H7 (cell line): ENCODE measurements around the gene ANXA5. TPM values are rescaled to one million over a fixed set of nuclear protein-coding genes. Genes with fewer than 3 reads are reported as not detected.

Source experiments
- DNase-seq: peaks from one replicate; pipeline ENCODE4 v3.0.0; 2012
- H3K27me3 ChIP-seq: 2 replicates; pipeline ENCODE4 v1.6.0; 2011; ENCODE audit warnings: mild to moderate bottlenecking, low read length; ENCODE audit not compliant: control insufficient read depth, insufficient read depth
- H3K36me3 ChIP-seq: replicated peaks from 2 replicates; pipeline ENCODE4 v1.5.1; 2011; ENCODE audit warnings: low read length; ENCODE audit not compliant: control insufficient read depth, insufficient read depth
- H3K4me3 ChIP-seq: 2 replicates; pipeline ENCODE4 v1.5.1; 2011; ENCODE audit warnings: low read depth, mild to moderate bottlenecking, control low read depth, low read length, moderate library complexity; ENCODE audit not compliant: insufficient read depth
- total RNA-seq: library from RNA; depleted of rRNA; stranded (reverse); fragments of >200 nt; shearing (Covaris generic); gene quantifications from 2 replicates; pipeline ENCODE4 v1.2.3, GENCODE V29; 2014

The ANXA5 gene
- total RNA-seq, 1 experiment from 2014 or later, result 278 TPM

- no peaks in the 10 kb centered on the region for H3K36me3 ChIP-seq
- no peak for DNase-seq
- no peak overlapping the region for H3K4me3 ChIP-seq
- H3K27me3 ChIP-seq, result no peaks in the 10 kb centered on the region
Measured at GRCh38 chr4:121701263-121701662, 4.5 kb upstream of the ANXA5 start.

- Histone ChIP-seq H3K27me3 (no peaks in the 10 kb centered on the region), H3K4me3 (no peak overlapping the region), H3K36me3 (no peaks in the 10 kb centered on the region; the same call in 1 of the 2 replicates)
- no peak for DNase-seq
Measured at GRCh38 chr4:121698236-121698671, 1.5 kb upstream of the ANXA5 start.

GRCh38 chr4:121697564-121697963, 784 bp upstream of the ANXA5 start:
- Histone ChIP-seq H3K27me3 (no peaks in the 10 kb centered on the region), H3K4me3 (peak overlapping the region; percentile 97; the same call in 1 of the 2 replicates), H3K36me3 (no peaks in the 10 kb centered on the region; the same call in 1 of the 2 replicates)
- no peak for DNase-seq

- peak overlapping the region; percentile 97 for H3K4me3 ChIP-seq
- DNase-seq, result no peak
- H3K36me3 ChIP-seq, result no peaks in the 10 kb centered on the region; the same call in 1 of the 2 replicates
- no peaks in the 10 kb centered on the region for H3K27me3 ChIP-seq
Measured at GRCh38 chr4:121696170-121696580, 605 bp downstream of the ANXA5 start.

GRCh38 chr4:121693886-121694285, 2.9 kb downstream of the ANXA5 start:
- DNase-seq, result no peak
- Histone ChIP-seq H3K27me3 (no peaks in the 10 kb centered on the region), H3K36me3 (no peaks in the 10 kb centered on the region; the same call in 1 of the 2 replicates), H3K4me3 (no peak overlapping the region)

GRCh38 chr4:121693450-121693849, 3.3 kb downstream of the ANXA5 start:
- DNase-seq, result no peak
- Histone ChIP-seq H3K4me3 (no peak overlapping the region), H3K36me3 (no peaks in the 10 kb centered on the region; the same call in 1 of the 2 replicates), H3K27me3 (no peaks in the 10 kb centered on the region)

- Histone ChIP-seq H3K27me3 (no peaks in the 10 kb centered on the region), H3K4me3 (no peak overlapping the region), H3K36me3 (no peaks in the 10 kb centered on the region; the same call in 1 of the 2 replicates)
- DNase-seq, result no peak
Measured at GRCh38 chr4:121692261-121692660, 4.5 kb downstream of the ANXA5 start.

- Histone ChIP-seq H3K36me3 (peaks cover 5% of the 10 kb centered on the region), H3K4me3 (no peak overlapping the region), H3K27me3 (no peaks in the 10 kb centered on the region)
- DNase-seq, result no peak
Measured at GRCh38 chr4:121690001-121690400, 6.8 kb downstream of the ANXA5 start.

- Histone ChIP-seq H3K4me3 (no peak overlapping the region), H3K36me3 (peaks cover 5% of the 10 kb centered on the region)
- DNase-seq, result no peak
Measured at GRCh38 chr4:121688701-121689100, 8.1 kb downstream of the ANXA5 start.

GRCh38 chr4:121688261-121688660, 8.5 kb downstream of the ANXA5 start:
- no peak overlapping the region for H3K4me3 ChIP-seq
- no peak for DNase-seq
- peaks cover 5% of the 10 kb centered on the region for H3K36me3 ChIP-seq
- H3K27me3 ChIP-seq, result no peaks in the 10 kb centered on the region

More at GRCh38 chr4:121688701-121689100, 8.1 kb downstream of the ANXA5 start:
- no peaks in the 10 kb centered on the region for H3K27me3 ChIP-seq

- Histone ChIP-seq H3K27me3 (no peaks in the 10 kb centered on the region), H3K4me3 (no peak overlapping the region), H3K36me3 (peaks cover 6% of the 10 kb centered on the region)
- no peak for DNase-seq
Measured at GRCh38 chr4:121686255-121686654, 10.5 kb downstream of the ANXA5 start.

- Histone ChIP-seq H3K4me3 (no peak overlapping the region), H3K27me3 (no peaks in the 10 kb centered on the region), H3K36me3 (peaks cover 10% of the 10 kb centered on the region)
- no peak for DNase-seq
Measured at GRCh38 chr4:121685257-121685656, 11.5 kb downstream of the ANXA5 start.

- peaks cover 12% of the 10 kb centered on the region for H3K36me3 ChIP-seq
- H3K4me3 ChIP-seq, result no peak overlapping the region
- no peaks in the 10 kb centered on the region for H3K27me3 ChIP-seq
- no peak for DNase-seq
Measured at GRCh38 chr4:121684561-121684960, 12.2 kb downstream of the ANXA5 start.

- Histone ChIP-seq H3K36me3 (peaks cover 12% of the 10 kb centered on the region), H3K4me3 (no peak overlapping the region), H3K27me3 (no peaks in the 10 kb centered on the region)
- no peak for DNase-seq
Measured at GRCh38 chr4:121684016-121684415, 12.8 kb downstream of the ANXA5 start.

GRCh38 chr4:121680571-121680970, 16.2 kb downstream of the ANXA5 start:
- H3K4me3 ChIP-seq, result no peak overlapping the region
- peaks cover 12% of the 10 kb centered on the region for H3K36me3 ChIP-seq

GRCh38 chr4:121679951-121680350, 16.8 kb downstream of the ANXA5 start:
- H3K36me3 ChIP-seq, result peaks cover 9% of the 10 kb centered on the region; the same call in 1 of the 2 replicates

More at GRCh38 chr4:121680571-121680970, 16.2 kb downstream of the ANXA5 start:
- DNase-seq, result no peak
- no peaks in the 10 kb centered on the region for H3K27me3 ChIP-seq

More at GRCh38 chr4:121679951-121680350, 16.8 kb downstream of the ANXA5 start:
- no peak for DNase-seq
- H3K27me3 ChIP-seq, result no peaks in the 10 kb centered on the region
- no peak overlapping the region for H3K4me3 ChIP-seq
